Activated CD4-positive, CD25-positive, alpha-beta regulatory T cell treated with anti-CD3 and anti-CD28 coated beads, Interleukin-2, amount 50 U/mL, for 72 hours (primary cell): ENCODE measurements around the gene METTL17.
A peak's percentile ranks its signal among the peaks of the same experiment; 100 is the strongest.
"Not testable (repeated sequence)": the region's sequence is repeated elsewhere in the genome, so short reads cannot be mapped to it uniquely, and the experiment has no call there.

Experiments used
- DNase-seq: peaks from one replicate; pipeline ENCODE4 v3.0.0; 2021

Gene METTL17

GRCh38 chr14:20989787-20990600 is at the start of gene METTL17:
Gene METTL17, plus strand, starts transcription at chr14:20989980. Its CDS starts 23 bp downstream, at chr14:20990003.
- peak; percentile 83 for DNase-seq

- DNase-seq: not testable (repeated sequence)
Observed at GRCh38 chr14:20945146-20945545, 44.6 kb upstream of the METTL17 start.

GRCh38 chr14:20946707-20947106 is 43.1 kb upstream of the METTL17 start:
- DNase-seq: not testable (repeated sequence)

GRCh38 chr14:20954736-20955537 is 34.8 kb upstream of the METTL17 start, which contains the start of gene RNASE2:
Gene RNASE2, plus strand, starts transcription at chr14:20955487. Its CDS starts 285 bp downstream, at chr14:20955772.
- DNase-seq: not testable (repeated sequence)

GRCh38 chr14:20955538-20955873 is 34.3 kb upstream of the METTL17 start:
- DNase-seq: not testable (repeated sequence)

- DNase-seq: no peak
Observed at GRCh38 chr14:20956376-20956976, 33.3 kb upstream of the METTL17 start.

GRCh38 chr14:20958946-20959345 is 30.8 kb upstream of the METTL17 start:
- DNase-seq: not testable (repeated sequence)

GRCh38 chr14:20969336-20969735 is 20.4 kb upstream of the METTL17 start:
- DNase-seq: no peak

- no peak for DNase-seq
Observed at GRCh38 chr14:20970647-20970982, 19.2 kb upstream of the METTL17 start.

- peak; percentile 81 for DNase-seq
Observed at GRCh38 chr14:20970983-20971704, 18.6 kb upstream of the METTL17 start.

- DNase-seq: no peak
Observed at GRCh38 chr14:20971705-20972021, 18.1 kb upstream of the METTL17 start.

- no peak for DNase-seq
Observed at GRCh38 chr14:20973501-20973900, 16.3 kb upstream of the METTL17 start.

- no peak for DNase-seq
Observed at GRCh38 chr14:20976291-20976690, 13.5 kb upstream of the METTL17 start.

GRCh38 chr14:20978687-20979086 is 11.1 kb upstream of the METTL17 start:
- no peak for DNase-seq

- DNase-seq: no peak
Observed at GRCh38 chr14:20980906-20981305, 8.9 kb upstream of the METTL17 start.

- no peak for DNase-seq
Observed at GRCh38 chr14:20982646-20983369, 7.0 kb upstream of the METTL17 start.

GRCh38 chr14:20985650-20986049 is 4.1 kb upstream of the METTL17 start:
- DNase-seq: not testable (repeated sequence)

GRCh38 chr14:20986811-20987210 is 3.0 kb upstream of the METTL17 start:
- no peak for DNase-seq

- no peak for DNase-seq
Observed at GRCh38 chr14:20988717-20989470, 886 bp upstream of the METTL17 start.

- no peak for DNase-seq
Observed at GRCh38 chr14:20989471-20989786, 351 bp upstream of the METTL17 start.

GRCh38 chr14:20996521-20996920 is 6.7 kb downstream of the METTL17 start:
- DNase-seq: no peak

- DNase-seq: no peak
Observed at GRCh38 chr14:20997115-20997514, 7.3 kb downstream of the METTL17 start.
